Pancreas (tissue), 10 donors: Measurements from ENCODE around the gene CTRB2. TPM values are rescaled to one million over a fixed set of nuclear protein-coding genes. Genes with fewer than 3 reads are reported as not detected.

Experiments used
- ATAC-seq, 4 donors: fragments of 200-7000 bp; cut with Tn5 transposase; one replicate each; pipeline versions ENCODE4 v1.8.0 to v1.9.1; 2020; ENCODE audit warnings: mild to moderate bottlenecking in 4 of 4, moderate library complexity in 4 of 4
- DNase-seq, 6 donors: peaks; one replicate each; pipeline ENCODE4 v3.0.0-alpha.2; 2020
- FAIRE-seq: peaks from 2 replicates; lab custom pipeline; 2012; peaks lifted over from hg19 to GRCh38; lab: Jason Lieb, UNC
- H3K27ac ChIP-seq, 4 donors: fragments of 200-600 bp; sonication (generic); 1 replicate in 3 of 4; 2 replicates in 1 of 4; pipeline versions ENCODE4 v1.5.0 to v1.8.0; 2020
- H3K27me3 ChIP-seq, 4 donors: fragments of 200-600 bp; one replicate each; pipeline ENCODE4 v1.8.0; 2021
- H3K36me3 ChIP-seq, 3 donors: fragments of 200-600 bp; sonication (generic) in 1 of 3; one replicate each; pipeline versions ENCODE4 v1.5.0 to v1.8.0; 2020 to 2021
- H3K4me1 ChIP-seq, 3 donors: fragments of 200-600 bp; one replicate each; pipeline ENCODE4 v1.8.0; 2021
- H3K4me3 ChIP-seq, 4 donors: fragments of 200-600 bp; sonication (generic) in 2 of 4; one replicate each; pipeline versions ENCODE4 v1.5.0 to v1.8.0; 2020 to 2021
- H3K9me3 ChIP-seq, 4 donors: fragments of 200-600 bp; one replicate each; pipeline ENCODE4 v1.8.0; 2021
- CTCF ChIP-seq, 4 donors: fragments of 200-600 bp; sonication (generic) in 3 of 4; IDR thresholded peaks; one replicate each; pipeline versions ENCODE4 v1.5.0 to v1.8.0; 2021; ENCODE audit warnings: antibody characterized with exemption in 4 of 4
- WGBS, 2 donors: extraction: QIAGEN DNeasy Blood & Tissue Kit; methylation state at CpG; one replicate each; pipeline ENCODE4 v1.1.7; 2013; 5-methylcytosine and 5-hydroxymethylcytosine counted together
- intact Hi-C, 3 donors: fragments of 100-400 bp; cut with DNase I; formaldehyde crosslinking; loops; one replicate each; pipeline versions ENCODE4 v1.11.1 to v1.14.2; 2022
- polyA plus RNA-seq, 2 donors: library from polyadenylated mRNA; stranded (reverse); fragments of 200-250 nt; gene quantifications; one replicate each; pipeline ENCODE4 v1.2.3, GENCODE V29; 2013
- total RNA-seq, 6 donors: library from RNA; stranded (reverse); fragmentation: NEBNext Ultra II Directional in 4 of 6; extraction: Animal tissue kit (Norgen Biotek cat#: 25700) in 4 of 6; gene quantifications; one replicate each; pipeline versions ENCODE4 v1.2.1 to v1.2.4, GENCODE V29; 2021 to 2023
- donor health status: healthy with polysubstance abuse.
- donor health status: DM: no; HTN: no; CAD: no; lungs with moderate emphysema.
- donor health status: DM: no; HTN: no; CAD: no.
- donor health status: control.
- donor health status: control.
- donor health status: Bipolar disorder and iron deficiency.
- donor health status: DM: yes; HTN: yes; CAD: no.
- donor health status: DM: no; HTN: no; CAD: no.
- donor health status: DM: no; HTN: no; CAD: no.
- donor health status: DM: yes; HTN: yes; CAD: no.

Gene CTRB2
- total and polyA plus RNA-seq, 8 donors: 20,002 to 57,899 (median 37,962) TPM

- Histone ChIP-seq H3K27ac (no peak overlapping the region), H3K36me3 (no peaks in the 10 kb centered on the region), H3K4me3 (no peak overlapping the region), H3K27me3 (no peaks in the 10 kb centered on the region), H3K9me3 (no peaks in the 10 kb centered on the region), H3K4me1 (no peaks in the 10 kb centered on the region)
- WGBS, 2 donors: 45 to 48% methylated on average over 14 of the region's 14 CpGs
- peak in 1 of 6 donors; percentile 40 for DNase-seq
- no peak for FAIRE-seq
- intact Hi-C loops: no loop called here
- ATAC-seq: peak in 1 of 4 donors; percentile 0
- no peak for TF ChIP-seq CTCF (IDR thresholded peaks at IDR 0.05)
Measured at GRCh38 chr16:75197522-75198134, 9.3 kb downstream of the CTRB2 start.

GRCh38 chr16:75196836-75197235 lies 10.1 kb downstream of the CTRB2 start:
- no peaks in the 10 kb centered on the region for H3K9me3 ChIP-seq
- no peaks in the 10 kb centered on the region for H3K36me3 ChIP-seq
- no peak for TF ChIP-seq CTCF (IDR thresholded peaks at IDR 0.05)
- ATAC-seq (no peak), FAIRE-seq (no peak), DNase-seq (peak in 1 of 6 donors; percentile 51)
- no peak overlapping the region for H3K4me3 ChIP-seq
- 54 to 62% methylated on average over 9 of the region's 9 CpGs for WGBS, 2 donors
- H3K27ac ChIP-seq: no peak overlapping the region
- intact Hi-C loops: no loop called here
- no peaks in the 10 kb centered on the region for H3K27me3 ChIP-seq
- H3K4me1 ChIP-seq: no peaks in the 10 kb centered on the region

GRCh38 chr16:75195811-75196790 lies 10.9 kb downstream of the CTRB2 start:
- H3K9me3 ChIP-seq: no peaks in the 10 kb centered on the region
- no peak overlapping the region for H3K27ac ChIP-seq
- DNase-seq (peak in 1 of 6 donors; percentile 44), FAIRE-seq (no peak), ATAC-seq (no peak)
- no peak for TF ChIP-seq CTCF (IDR thresholded peaks at IDR 0.05)
- H3K36me3 ChIP-seq: no peaks in the 10 kb centered on the region
- H3K27me3 ChIP-seq: no peaks in the 10 kb centered on the region
- intact Hi-C loops: no loop called here
- H3K4me1 ChIP-seq: no peaks in the 10 kb centered on the region
- no peak overlapping the region for H3K4me3 ChIP-seq
- 80 to 82% methylated on average over 24 of the region's 24 CpGs for WGBS, 2 donors

DNA sequence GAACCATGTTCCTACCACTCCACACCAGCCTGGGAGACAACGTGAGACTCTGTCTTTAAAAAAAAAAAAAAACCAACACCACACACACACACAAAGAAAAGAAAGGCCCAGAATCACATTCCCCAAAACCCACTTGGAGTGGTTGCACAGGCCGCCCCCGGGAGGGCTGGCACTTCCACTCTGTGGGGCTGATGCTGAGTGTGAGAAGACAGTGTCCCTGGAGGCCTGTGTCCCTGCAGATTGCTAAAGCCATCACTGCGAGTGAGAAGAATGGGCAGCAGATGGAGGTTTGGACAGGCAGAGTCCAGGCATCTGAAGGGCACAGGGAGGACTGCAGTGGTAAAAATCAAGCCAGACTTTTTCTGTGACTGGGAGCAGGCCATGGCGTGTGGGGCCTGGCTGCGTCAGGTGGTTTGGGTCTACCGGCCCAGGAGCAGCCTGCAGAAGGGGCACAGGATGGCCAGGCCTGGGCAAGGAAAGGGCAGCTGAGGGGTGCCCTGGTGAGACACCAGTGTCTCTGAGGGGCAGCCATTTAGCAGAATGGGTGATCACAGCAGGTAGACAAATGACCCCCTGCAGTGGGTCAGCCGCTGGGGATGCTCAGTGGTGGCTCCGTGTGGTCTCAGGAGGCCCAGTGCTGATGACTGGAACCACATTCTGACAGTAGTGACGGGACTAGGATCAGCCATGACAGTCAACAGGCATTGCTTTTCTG lies 13.1 kb downstream of the CTRB2 start:
- no peaks in the 10 kb centered on the region for H3K27me3 ChIP-seq
- no peaks in the 10 kb centered on the region for H3K9me3 ChIP-seq
- no peak for FAIRE-seq
- no peaks in the 10 kb centered on the region for H3K4me1 ChIP-seq
- peak in 1 of 6 donors; percentile 41 for DNase-seq
- intact Hi-C loops: no loop called here
- WGBS, 2 donors: 84 to 87% methylated on average over 10 of the region's 10 CpGs
- ATAC-seq: no peak
- no peak overlapping the region for H3K27ac ChIP-seq
- H3K36me3 ChIP-seq: no peaks in the 10 kb centered on the region
- TF ChIP-seq CTCF (IDR thresholded peaks at IDR 0.05): no peak
- H3K4me3 ChIP-seq: no peak overlapping the region
